GM18867 (cell line): ENCODE measurements around the gene TENT5A.

Experiments
- ATAC-seq: cut with Tn5 transposase; IDR thresholded peaks from one replicate; pipeline ENCODE4 v1.9.1; 2021; ENCODE audit warnings: mild to moderate bottlenecking, moderate library complexity; ENCODE audit not compliant: unreplicated experiment

TENT5A gene

DNA sequence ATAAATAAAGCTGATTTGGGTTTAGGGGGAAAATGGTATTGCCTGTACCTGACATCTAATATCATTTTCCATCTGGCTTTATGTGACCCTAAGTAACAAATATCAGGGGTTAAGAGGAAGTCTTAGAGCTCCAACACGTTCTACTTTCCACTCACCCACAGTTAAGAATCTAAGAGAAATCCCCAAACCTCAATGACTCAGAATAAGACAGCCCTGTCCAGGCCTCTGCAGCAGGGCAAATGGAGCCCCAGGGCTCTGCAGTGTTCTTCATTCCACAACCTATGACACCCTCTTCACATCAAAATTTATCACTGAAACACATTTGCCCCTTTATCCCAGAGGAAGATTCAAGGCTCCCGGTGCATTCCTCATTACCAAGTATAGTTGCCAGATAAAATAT, 20.3 kb upstream of the TENT5A start:
- peak; percentile 100 for ATAC-seq

DNA sequence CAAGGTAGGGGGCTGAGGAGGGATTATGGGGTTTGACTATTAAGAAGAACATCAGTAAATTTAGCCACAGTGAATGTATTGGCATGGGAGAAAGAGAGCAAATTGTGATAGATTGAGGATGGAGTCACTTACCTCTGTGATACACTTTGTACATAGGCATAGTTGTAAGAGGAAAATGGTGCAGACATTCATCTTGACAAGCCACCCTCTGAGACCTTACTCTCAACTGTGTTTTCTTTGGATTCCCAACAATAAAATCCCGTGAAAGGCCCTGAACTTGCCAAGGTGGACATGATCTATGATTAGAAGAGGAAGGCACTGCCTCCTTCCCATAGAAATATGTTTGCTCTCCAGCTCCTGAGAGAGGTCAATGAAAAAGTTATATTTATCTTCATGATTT, 18.6 kb upstream of the TENT5A start:
- ATAC-seq, result no peak

DNA sequence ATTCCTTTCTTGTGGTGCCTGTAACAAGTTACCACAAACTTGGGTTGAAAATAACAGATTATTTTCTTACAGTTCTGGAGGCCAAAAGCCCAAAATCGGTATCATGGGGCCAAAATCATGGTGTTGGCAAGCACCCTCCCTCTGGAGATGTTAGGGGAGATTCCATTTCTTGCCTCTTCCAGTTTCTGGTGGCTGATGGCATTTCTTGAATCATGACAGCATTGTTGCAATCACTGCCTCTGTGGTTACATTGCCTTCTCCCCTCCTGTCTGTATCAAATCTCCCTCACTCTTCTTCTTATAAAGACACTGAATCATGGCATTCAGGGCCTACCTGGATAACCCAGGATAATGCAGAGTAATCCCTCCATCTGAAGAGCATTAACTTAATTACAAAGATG, 17.9 kb upstream of the TENT5A start:
- ATAC-seq, result no peak

DNA sequence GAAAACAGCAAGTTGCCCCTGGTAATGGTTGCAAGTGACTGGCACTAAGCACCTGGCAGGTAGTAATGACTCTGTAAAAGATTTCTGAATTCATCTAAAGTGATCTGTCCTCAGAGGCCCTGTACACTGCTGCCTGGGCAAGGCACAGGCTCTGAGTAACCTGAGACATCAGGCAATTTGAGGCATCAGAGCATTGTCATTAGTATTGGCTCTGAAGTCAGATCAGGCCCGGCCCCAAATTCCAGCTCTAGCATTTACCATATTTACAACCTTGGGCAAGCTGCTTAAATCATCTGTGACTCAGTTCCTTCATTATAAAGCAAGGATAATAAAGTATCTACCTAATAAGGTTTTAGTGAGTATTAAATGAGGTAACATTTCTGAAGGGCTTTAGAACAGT, 17.3 kb upstream of the TENT5A start:
- ATAC-seq, result no peak

DNA sequence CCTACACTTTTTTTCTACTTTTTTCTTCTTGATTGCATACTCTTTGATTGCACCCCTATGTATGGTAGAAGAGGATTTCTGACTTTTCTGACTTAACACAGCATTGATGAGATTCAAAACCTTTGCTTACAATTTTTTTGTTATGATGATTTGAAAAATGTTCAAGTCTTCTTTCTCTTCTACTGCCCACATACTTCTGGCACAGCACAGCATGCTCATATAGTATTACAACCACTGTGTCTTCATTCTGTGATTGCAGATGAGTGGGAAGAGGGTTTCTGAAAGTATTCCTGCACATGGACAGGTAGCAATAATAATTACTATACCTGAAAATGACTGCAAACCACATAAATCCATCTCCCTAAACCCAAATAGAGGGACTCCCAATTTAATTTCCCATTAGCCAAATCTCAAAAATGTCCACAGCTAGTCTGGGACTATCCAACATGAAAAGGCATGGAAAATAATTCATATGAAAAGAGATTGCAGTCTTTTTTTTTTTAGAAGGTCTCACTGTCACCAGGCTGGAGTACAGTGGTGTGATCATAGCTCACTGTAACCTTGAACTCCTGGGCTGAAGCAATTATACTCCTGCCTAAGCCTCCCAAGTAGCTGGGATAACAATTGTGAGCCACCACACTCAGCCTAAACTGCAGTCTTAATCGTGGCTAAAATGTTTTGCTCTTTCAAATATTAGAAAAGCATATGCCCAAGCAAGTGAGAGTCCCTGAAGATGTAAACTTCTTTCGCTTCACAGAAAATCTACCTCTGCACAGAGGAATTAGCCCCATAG, 15.9 kb upstream of the TENT5A start:
- no peak for ATAC-seq

DNA sequence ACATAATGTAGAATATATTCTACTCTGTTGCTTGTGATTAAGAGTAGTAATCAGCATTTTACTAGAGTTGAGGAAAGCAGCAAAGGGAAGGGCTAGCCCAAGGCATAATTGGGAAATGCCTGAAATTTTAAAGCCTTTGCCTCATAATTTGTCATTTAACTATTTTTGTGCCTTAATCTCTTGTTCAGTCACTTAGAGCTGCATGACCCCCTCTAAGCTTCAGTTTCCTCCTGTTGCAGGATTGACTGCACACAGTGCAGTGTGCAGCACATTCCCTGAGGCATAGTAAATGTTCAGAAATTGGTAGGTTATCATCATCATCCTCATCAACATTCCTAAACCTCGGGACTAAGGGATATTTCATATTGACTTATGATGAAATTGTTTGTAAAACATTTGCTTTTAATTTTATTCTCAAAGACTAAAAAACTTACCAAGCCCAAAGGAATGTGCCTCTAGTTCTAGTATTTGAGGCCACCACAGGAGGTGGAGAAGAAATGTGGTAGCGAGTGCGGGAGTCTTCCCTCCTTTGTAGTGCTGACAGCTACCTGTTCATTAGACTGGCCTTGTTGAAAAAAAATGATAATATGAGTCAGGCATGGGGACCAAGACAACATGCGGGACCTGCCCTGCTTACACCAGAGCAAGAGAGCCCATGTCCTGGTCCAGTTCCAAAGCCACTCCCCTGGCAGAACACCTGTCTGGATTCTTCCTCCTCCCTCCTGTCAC, 14.8 kb upstream of the TENT5A start:
- ATAC-seq, result no peak

DNA sequence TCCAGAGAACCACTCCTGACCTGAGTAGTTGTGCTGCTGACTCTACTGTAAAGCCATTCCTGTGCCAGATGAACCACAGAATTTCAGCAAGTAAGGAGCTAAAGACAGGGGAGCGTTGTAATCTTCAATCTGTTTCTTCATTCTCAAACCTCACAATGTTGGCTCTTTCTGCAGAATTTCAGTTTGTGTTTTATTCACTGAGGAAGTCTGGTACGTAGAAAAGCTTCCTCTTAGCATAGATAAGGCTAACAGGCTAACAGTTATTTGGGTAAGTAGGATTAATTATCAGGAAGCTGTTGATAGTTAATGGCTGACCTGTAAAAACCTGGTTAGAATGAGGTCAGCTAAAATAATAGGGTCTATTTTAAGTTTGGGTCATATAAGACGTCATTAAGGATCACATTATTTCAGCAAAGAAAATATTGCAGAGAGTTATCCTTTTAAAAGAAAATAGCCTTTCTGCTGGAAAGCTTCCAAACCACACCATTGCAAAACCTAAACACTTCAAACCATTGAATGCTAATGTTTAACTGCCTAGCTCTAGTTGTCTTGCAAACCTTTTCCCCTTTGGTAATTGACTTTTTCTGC, 14.1 kb upstream of the TENT5A start:
- ATAC-seq, result peak; percentile 46

DNA sequence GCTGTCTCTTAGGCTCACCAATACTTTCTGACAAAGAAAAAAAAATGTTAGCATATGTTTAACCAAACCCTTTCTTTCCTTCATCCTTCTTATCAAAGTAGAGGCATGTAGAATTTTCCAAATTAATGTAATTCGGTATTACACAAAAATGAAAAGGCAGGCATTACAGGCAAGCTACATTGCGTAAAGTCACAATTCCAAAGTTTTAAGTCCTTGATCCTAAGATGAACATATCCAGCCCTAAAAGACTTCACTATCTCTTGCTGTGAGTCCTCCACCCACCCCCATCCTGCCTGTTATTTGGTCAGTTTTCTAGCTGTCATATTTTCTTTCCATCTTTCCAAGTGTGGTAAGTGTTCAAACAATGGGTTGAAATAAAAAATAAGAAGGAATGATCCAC, 12.1 kb upstream of the TENT5A start:
- no peak for ATAC-seq

DNA sequence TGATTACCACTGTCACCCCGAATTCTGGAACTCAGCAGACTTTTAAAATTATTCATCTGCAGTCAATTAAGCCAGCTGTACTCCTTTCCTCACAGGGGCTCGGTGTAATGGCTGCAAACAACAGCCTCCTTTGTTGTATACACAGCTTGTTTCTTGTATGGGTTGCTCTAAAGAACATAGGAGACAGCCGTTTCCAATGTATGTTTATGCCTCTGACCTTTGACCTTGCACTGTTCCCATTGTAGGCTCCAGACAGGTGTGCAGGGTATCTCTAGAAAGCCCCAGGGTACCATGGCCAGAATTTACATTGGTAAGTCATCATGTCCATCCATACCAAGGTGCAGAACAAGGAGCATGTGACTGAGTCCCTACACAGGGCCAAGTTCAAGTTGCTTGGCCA, 11.5 kb upstream of the TENT5A start:
- ATAC-seq, result no peak

DNA sequence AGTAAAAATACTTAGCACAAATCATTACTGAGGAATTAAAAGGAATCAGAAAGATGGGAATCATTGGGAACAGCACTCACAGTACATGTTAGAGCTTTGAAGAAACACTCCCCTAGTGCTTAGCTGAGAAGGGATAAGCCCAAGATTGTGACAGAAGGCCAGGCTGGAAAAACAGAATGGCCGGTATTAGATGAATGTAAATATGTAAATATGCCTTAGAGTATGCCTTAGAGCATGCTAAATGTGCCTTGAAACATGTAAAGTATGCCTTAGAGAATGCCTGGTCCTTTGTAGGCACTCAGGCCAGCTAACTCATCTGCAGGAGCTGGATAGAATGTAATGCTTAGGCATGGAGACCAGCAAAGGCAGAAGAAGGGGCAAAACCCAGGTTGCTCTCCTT, 10.6 kb upstream of the TENT5A start:
- no peak for ATAC-seq

DNA sequence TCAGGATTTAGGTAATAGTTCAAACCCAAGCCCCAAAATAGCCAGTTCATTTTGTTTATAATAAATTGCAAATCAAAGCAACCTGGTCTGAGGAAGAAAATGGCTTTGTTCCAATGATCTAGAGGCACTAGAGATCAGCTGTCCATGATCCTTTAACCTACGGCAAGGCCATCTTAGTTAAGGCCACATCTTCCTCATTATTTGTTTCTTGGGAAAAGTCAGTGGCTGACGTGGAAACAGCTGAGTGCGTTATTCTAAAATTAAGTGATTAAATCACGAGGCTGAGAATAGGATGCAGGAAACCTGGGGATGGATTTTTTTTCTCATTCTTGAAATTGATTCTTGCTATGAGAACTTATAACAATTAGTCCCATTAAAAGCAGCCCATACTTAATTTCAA, 10.1 kb upstream of the TENT5A start:
- no peak for ATAC-seq

DNA sequence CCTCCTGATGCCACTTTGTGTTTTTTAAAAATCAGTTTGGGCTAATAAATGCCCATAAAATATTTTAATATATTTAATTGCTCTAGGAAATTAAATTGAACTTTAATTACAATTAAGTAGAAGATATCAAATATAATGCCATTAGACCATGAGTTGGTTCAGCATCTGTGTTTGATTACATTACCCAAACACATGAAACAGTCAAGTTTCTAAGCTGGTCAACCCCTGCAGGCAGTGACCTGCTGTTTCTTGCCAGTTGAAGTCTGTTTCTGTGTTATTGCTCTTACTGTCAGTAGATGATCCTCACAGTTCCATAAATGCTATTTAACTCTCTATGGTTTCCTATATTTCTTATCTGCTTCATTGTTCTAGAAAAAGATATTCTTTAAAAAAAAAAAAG, 9.7 kb upstream of the TENT5A start:
- ATAC-seq, result no peak

DNA sequence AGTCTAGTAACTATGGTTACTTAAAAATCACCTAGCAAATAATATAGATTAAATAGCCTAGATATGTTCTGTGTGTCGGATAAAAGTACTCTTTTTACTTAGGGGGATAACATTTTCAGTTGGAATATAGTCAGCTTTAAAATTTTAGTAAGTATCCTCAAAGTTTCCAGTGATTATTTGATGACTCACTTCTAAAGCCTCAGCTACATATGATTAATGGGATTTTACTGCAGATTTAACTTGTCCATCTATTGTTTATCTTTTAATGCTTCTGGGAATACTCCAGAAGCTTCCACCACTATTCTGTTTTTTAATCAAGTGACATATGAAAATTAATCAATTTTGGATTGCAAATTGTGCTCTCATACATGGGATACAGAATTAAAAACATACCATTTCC, 8.7 kb upstream of the TENT5A start:
- no peak for ATAC-seq

DNA sequence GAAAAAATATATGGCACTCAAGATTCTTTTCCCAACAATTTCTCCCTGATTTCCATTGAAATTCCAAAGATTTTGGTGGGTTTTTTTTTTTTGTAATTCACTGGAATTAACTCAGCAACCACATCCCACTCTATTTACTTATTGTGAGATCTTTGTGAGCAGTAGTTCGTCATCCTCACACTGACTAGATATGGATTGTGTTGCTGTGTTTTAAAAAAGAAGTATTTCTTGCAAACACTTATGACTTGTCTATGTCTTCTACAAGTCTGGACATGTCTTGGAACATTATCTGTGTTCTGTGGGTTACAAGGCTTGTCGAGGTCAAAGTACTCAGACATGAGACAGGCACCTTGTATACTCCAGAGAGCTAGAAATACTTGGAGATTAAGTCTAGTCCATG, 7.3 kb upstream of the TENT5A start:
- ATAC-seq, result peak; percentile 69

DNA sequence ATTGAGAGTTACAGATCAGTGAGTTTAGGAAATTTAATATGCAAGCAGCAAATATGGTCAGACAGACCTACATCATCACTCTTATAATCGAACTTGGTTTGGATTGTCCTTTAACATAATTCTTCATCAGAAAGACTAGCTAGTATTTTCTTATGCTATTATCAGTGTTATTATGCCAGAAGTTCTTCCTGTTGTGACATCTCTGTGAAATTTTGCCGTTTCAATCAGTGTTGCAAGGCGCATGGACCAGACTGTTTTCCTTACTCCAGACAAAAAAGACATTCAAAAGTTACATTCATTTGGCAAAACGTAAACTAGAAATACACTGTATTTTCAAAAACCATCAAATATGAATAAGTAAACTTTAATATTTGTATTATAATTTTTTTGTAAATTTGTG, 5.7 kb upstream of the TENT5A start:
- ATAC-seq, result no peak

DNA sequence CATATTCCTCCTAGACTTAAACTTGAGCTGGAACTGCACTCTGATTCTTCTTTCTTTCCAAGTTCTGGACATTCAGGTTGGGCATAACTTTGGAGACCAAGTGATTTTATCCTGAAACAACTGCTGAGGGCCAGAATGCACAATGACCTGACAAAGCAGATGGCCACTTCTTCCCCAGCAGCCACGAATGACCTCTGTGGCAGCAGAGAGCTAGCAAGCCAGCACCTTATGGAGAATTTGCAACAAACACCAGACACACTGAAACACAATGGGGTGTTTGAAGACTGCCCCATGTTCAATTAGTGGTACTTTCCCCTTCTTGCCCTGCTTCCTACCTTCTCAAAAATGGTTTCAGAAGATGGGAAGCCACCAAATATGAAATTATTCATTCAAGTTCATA, 4.2 kb upstream of the TENT5A start:
- no peak for ATAC-seq

DNA sequence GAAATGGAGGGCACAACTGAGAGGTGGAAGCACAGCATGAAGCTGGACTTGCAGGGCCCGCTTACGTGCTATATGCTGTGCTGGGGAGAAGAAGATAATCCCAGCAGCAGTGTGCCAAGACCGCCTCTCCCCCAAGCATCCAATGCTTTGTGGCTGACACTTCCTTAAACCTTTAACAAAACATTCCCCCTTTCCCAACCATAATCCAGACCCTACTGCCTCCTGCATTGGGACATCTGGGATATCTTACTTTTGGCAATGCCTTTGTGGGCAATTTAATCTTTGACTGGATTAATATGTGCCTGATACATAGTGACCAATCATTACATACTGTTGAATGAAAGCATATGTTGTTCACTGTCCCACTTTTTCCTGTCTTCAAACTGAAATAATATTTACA, 3.1 kb upstream of the TENT5A start:
- no peak for ATAC-seq

DNA sequence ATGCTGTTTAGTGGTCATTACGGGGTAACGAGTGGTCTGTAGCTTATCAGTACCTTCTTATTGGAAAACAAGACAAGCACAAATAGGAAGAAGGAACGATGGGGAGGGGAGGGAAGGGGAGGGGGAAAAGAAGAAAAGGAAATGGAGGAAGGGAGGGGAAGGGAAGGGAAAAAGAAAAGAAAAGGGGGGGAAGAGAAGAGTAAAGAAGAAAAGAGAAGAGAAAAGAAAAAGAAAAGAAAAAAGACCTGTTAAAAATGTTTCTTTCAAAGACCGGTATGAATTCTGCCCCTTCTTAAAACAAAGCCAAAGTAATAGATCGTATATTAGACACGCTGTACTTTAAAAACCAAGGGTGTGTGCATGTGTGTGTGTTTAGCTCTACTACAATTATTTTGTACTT, 2.4 kb upstream of the TENT5A start:
- ATAC-seq, result no peak

DNA sequence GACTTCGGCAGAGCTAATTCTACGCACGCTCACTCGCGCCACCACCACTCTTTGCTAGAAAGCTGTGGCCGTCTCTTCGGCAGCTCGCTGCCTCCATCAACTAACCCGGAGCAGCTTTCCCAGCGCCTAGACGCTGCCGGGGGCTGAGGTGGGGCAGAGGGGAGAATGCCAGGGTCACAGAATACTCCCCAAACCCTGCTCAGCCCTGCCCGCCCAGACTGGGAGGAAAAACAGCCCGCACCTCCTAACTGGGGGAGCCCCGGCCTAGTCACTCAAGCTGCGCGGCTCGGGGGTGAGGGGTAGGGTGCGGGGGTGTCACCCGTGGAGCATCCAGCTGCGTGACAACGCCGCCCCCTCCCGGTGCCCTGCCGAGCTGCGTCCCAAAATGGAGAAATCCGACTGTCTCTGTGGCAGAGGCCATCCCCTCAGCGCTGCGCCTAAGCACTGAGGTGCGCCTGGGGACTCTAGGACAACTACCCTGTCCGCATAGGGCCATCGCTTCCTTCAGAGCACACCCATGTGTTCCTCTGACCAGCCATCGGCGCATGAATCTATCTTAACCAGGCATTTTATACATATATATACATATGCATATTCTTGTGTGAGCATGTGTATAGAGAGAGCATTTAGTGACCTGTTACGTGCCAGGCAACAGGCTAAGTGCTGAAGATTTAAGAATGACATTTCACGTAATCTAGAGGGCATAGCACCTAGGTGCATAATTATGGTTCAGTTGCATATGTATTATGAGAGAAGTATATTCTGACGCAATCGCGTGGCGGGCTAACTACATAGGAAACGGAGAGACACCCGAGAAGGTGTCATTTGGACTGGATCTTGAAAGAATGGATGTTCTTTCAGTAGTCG, 1.5 kb upstream of the TENT5A start:
- ATAC-seq, result peak; percentile 44

DNA sequence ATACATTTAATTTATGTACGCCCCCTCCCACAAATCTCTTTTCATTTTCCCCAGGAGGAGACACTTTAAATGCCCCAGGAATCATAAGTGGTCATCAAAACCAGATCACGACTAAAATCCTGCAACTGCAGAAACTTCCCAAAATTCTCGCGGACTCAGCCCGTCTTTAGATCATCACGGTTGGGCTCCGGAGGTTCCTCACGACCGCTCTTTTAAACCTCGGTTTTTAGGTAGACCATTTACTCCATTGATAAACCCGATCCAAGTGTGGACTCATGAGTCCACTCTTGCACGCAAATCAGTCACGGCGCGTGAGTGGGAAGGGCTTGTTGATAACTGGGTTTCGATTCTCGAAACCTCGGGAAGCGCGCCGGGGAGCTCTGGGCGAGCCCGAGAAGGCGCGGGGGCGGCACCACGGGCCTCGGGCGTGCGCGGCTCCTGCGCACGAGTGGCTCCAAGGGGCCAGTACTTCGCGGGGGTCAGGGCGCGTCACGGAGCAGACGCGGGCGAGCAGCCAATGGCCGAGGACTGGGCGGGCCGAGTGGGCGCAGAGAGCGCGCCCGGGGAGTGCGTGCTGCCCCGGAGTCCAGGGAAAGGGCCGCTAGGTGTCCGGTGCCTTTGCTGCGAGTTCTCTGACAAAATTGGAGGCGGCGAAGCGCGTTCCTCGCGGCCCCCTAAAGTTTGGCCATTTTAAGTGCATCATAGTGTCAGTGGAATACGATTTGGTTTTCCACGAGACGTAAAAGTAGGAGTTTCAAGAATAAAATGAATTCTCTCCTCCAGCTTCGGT, 635 bp upstream of the TENT5A start:
- ATAC-seq, result peak; percentile 64
